Measurements from ENCODE around the gene ARMC7. TPM values are rescaled to one million over a fixed set of nuclear protein-coding genes. Genes with fewer than 3 reads are reported as not detected.

Gene ARMC7
- total RNA-seq, 1 donor from 2014 or later, result 9.9 TPM

- H3K36me3 Mint-ChIP-seq (ENCODE audit: unreplicated experiment), result no peaks in the 10 kb centered on the region
- TF ChIP-seq CTCF (IDR thresholded peaks at IDR 0.05; ENCODE audit: partially characterized antibody, unreplicated experiment), result no peak
- no peak overlapping the region for H3K27ac Mint-ChIP-seq (ENCODE audit: unreplicated experiment)
- no peak overlapping the region for H3K4me3 Mint-ChIP-seq (ENCODE audit: unreplicated experiment)
- peaks cover 13% of the 10 kb centered on the region for H3K27me3 Mint-ChIP-seq (ENCODE audit: unreplicated experiment)
- no peak for DNase-seq
- H3K9me3 Mint-ChIP-seq (ENCODE audit: unreplicated experiment), result peaks cover 1% of the 10 kb centered on the region
- peaks cover 4% of the 10 kb centered on the region for H3K4me1 Mint-ChIP-seq (ENCODE audit: low read depth, unreplicated experiment)
These were observed 25.6 kb upstream of the ARMC7 start for GRCh38 chr17:75084039-75084660.

DNA sequence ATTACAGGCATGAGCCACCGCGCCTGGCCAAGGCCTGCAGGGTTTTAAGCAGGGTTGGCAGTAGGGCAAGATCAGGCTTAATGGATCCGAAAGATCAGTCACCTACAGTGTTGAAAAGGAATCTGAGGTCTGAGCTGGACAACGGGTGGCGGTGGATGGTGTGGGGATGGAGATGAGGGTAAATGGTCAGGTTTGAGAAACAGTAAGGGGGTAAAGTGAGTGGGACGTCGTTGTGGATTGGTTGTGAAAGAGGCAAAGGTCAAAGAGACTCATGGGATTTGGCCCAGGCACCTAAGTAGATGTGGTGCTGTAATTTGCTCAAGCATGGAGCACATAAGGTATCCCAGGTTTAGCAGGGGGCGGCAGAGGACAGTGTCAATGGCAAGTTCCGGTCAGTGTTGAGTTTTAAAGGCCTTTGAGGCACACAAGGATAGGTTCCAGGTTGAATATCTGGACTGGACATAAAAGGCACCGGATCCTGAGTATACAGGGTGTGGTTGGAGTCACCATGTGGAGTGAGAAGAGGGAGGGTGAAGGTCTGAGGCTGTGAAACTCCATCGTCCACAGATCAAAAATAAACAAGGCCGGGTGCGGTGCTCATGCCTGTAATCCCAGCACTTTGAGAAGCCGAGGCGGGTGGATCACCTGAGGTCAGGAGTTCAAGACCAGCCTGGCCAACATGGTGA is 23.1 kb upstream of the ARMC7 start:
- peaks cover 2% of the 10 kb centered on the region for H3K4me1 Mint-ChIP-seq (ENCODE audit: low read depth, unreplicated experiment)
- no peak overlapping the region for H3K27ac Mint-ChIP-seq (ENCODE audit: unreplicated experiment)
- TF ChIP-seq CTCF (IDR thresholded peaks at IDR 0.05; ENCODE audit: partially characterized antibody, unreplicated experiment), result no peak
- peaks cover 17% of the 10 kb centered on the region for H3K27me3 Mint-ChIP-seq (ENCODE audit: unreplicated experiment)
- peak overlapping the region; percentile 53 for H3K4me3 Mint-ChIP-seq (ENCODE audit: unreplicated experiment)
- no peaks in the 10 kb centered on the region for H3K36me3 Mint-ChIP-seq (ENCODE audit: unreplicated experiment)
- peaks cover 4% of the 10 kb centered on the region for H3K9me3 Mint-ChIP-seq (ENCODE audit: unreplicated experiment)
- no peak for DNase-seq

- Mint-ChIP-seq H3K4me1 (ENCODE audit: low read depth, unreplicated experiment) (peaks cover 2% of the 10 kb centered on the region), H3K27ac (ENCODE audit: unreplicated experiment) (no peak overlapping the region), H3K27me3 (ENCODE audit: unreplicated experiment) (peaks cover 14% of the 10 kb centered on the region), H3K4me3 (ENCODE audit: unreplicated experiment) (peak overlapping the region; percentile 68), H3K9me3 (ENCODE audit: unreplicated experiment) (peaks cover 4% of the 10 kb centered on the region), H3K36me3 (ENCODE audit: unreplicated experiment) (no peaks in the 10 kb centered on the region)
- DNase-seq, result no peak
- no peak for TF ChIP-seq CTCF (IDR thresholded peaks at IDR 0.05; ENCODE audit: partially characterized antibody, unreplicated experiment)
These were observed 22.6 kb upstream of the ARMC7 start for GRCh38 chr17:75087182-75087557.

DNA sequence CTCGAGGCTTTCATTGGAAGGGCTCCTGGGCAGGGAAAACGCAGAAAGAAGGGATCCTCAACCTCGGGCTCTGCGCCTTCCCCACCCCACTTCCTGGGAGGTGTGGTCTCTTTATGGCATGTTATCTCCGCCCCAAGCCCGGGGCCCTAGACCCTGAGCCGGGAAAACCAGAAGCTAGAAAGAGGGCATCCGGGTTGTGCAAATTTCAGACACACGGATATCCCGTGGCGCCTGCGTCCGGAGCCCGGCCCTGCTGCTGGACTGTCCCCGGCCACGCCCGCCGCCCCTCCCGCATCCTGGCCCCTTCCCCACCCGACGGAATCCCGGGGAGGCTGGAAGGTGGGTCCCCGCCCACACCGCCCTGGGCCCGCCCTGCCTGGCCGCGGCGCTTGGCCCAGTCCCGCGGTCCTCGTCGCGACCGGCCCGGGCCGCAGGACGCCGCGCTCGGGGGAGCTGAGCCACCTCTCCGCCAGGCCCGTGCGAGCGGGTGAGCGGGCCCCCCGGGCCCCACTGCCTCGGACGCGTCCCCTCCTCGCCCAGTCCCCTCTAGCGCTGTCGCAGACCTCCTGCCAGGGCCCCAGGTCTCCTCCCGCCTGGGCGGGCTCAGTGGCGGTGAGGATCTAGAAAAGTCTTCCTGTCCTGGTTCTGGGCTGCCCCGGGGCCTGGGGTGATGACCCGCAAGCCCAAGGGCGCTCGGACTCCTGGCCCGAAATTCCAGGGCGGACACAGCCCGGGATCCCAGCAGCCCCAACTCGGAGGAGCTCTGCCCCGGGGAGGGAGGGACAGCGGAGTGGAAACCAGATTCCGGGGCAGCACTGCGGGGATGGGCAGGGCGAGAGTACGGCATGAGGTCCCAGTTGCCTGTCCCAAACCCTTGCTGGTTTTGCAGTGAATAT is 22.0 kb upstream of the ARMC7 start, which contains the start of gene SLC16A5:
SLC16A5 (plus strand) TSS at position 397 of the 896 bp plus-strand sequence. CDS start 5,683 bp downstream, outside the sequence.
- TF ChIP-seq CTCF (IDR thresholded peaks at IDR 0.05; ENCODE audit: partially characterized antibody, unreplicated experiment), result no peak
- DNase-seq, result peak; percentile 62
- H3K27me3 Mint-ChIP-seq (ENCODE audit: unreplicated experiment), result peaks cover 16% of the 10 kb centered on the region
- no peak within 1 kb of the TSS for H3K27ac Mint-ChIP-seq (ENCODE audit: unreplicated experiment)
- peaks cover 2% of the 10 kb centered on the region for H3K4me1 Mint-ChIP-seq (ENCODE audit: low read depth, unreplicated experiment)
- H3K9me3 Mint-ChIP-seq (ENCODE audit: unreplicated experiment), result peaks cover 6% of the 10 kb centered on the region
- H3K4me3 Mint-ChIP-seq (ENCODE audit: unreplicated experiment), result peak within 1 kb of the TSS; percentile 68
- H3K36me3 Mint-ChIP-seq (ENCODE audit: unreplicated experiment), result no peaks in the 10 kb centered on the region

Measured in glutamatergic neuron (in vitro differentiated cells).